ENCODE measurements around the gene CD14.

Gene CD14

GRCh38 chr5:140591747-140592372 is 41.1 kb downstream of the CD14 start:
- H3K36me3 ChIP-seq (ENCODE audit: control insufficient read depth in 1 of 2, insufficient read depth in 2 of 2, low read length in 2 of 2): no peaks in the 10 kb centered on the region
- no peak overlapping the region for H2BK5ac ChIP-seq (ENCODE audit: low read depth, low read length, poor library complexity)
- H2BK120ac ChIP-seq (ENCODE audit: insufficient read depth, low read length, poor library complexity): no peak overlapping the region
- no CpG with 5 or more reads among the region's 5 CpGs for WGBS (ENCODE audit: extremely low coverage, insufficient coverage, insufficient read length)
- H3K27me3 ChIP-seq (ENCODE audit: insufficient read depth, low read length): no peaks in the 10 kb centered on the region
- no peak overlapping the region for H3K4me2 ChIP-seq (ENCODE audit: low read length)
- H4K8ac ChIP-seq (ENCODE audit: low read depth, low read length): no peak overlapping the region
- H4K91ac ChIP-seq (ENCODE audit: low read depth, low read length): no peak overlapping the region
- H3K79me1 ChIP-seq (ENCODE audit: low read length): no peaks in the 10 kb centered on the region
- H3K4me3 ChIP-seq (ENCODE audit: low read depth, low read length): no peak overlapping the region
- no peak overlapping the region for H3K14ac ChIP-seq (ENCODE audit: low read length)
- H3K9me3 ChIP-seq (ENCODE audit: insufficient read depth, low read depth, low read length): no peaks in the 10 kb centered on the region
- H2AFZ ChIP-seq (ENCODE audit: insufficient read depth, low read length, poor library complexity): no peak overlapping the region
- no peak overlapping the region for H3K18ac ChIP-seq (ENCODE audit: low read length)
- H3K4me1 ChIP-seq (ENCODE audit: control insufficient read depth in 1 of 2, insufficient read depth in 2 of 2, low read length in 2 of 2): no peaks in the 10 kb centered on the region
- no peak for DNase-seq
- no peak overlapping the region for H3K4ac ChIP-seq (ENCODE audit: low read depth, low read length)
- H3K23ac ChIP-seq (ENCODE audit: low read length): no peak overlapping the region
- no peaks in the 10 kb centered on the region for H3K79me2 ChIP-seq (ENCODE audit: control insufficient read depth, insufficient read depth, low read length, poor library complexity)
- H2AK5ac ChIP-seq (ENCODE audit: low read length): no peak overlapping the region
- no peak overlapping the region for H4K12ac ChIP-seq (ENCODE audit: low read depth, low read length)
- no peak overlapping the region for H3K27ac ChIP-seq (ENCODE audit: low read depth, low read length)
- H3K9ac ChIP-seq (ENCODE audit: low read length): no peak overlapping the region
- H2BK12ac ChIP-seq (ENCODE audit: low read length): no peak overlapping the region

- Histone ChIP-seq H2AFZ (ENCODE audit: insufficient read depth, low read length, poor library complexity) (no peak overlapping the region), H3K23ac (ENCODE audit: low read length) (no peak overlapping the region), H3K14ac (ENCODE audit: low read length) (no peak overlapping the region), H3K4me1 (ENCODE audit: control insufficient read depth in 1 of 2, insufficient read depth in 2 of 2, low read length in 2 of 2) (no peaks in the 10 kb centered on the region), H2AK5ac (ENCODE audit: low read length) (no peak overlapping the region), H3K79me1 (ENCODE audit: low read length) (no peaks in the 10 kb centered on the region), H3K4me3 (ENCODE audit: low read depth, low read length) (no peak overlapping the region), H3K4ac (ENCODE audit: low read depth, low read length) (no peak overlapping the region), H3K27me3 (ENCODE audit: insufficient read depth, low read length) (no peaks in the 10 kb centered on the region), H3K9me3 (ENCODE audit: insufficient read depth, low read depth, low read length) (no peaks in the 10 kb centered on the region), H3K36me3 (ENCODE audit: control insufficient read depth in 1 of 2, insufficient read depth in 2 of 2, low read length in 2 of 2) (no peaks in the 10 kb centered on the region), H2BK120ac (ENCODE audit: insufficient read depth, low read length, poor library complexity) (no peak overlapping the region), H3K79me2 (ENCODE audit: control insufficient read depth, insufficient read depth, low read length, poor library complexity) (no peaks in the 10 kb centered on the region), H3K4me2 (ENCODE audit: low read length) (no peak overlapping the region), H2BK5ac (ENCODE audit: low read depth, low read length, poor library complexity) (no peak overlapping the region), H4K12ac (ENCODE audit: low read depth, low read length) (no peak overlapping the region), H4K8ac (ENCODE audit: low read depth, low read length) (no peak overlapping the region), H2BK12ac (ENCODE audit: low read length) (no peak overlapping the region), H3K27ac (ENCODE audit: low read depth, low read length) (no peak overlapping the region), H4K91ac (ENCODE audit: low read depth, low read length) (no peak overlapping the region), H3K18ac (ENCODE audit: low read length) (no peak overlapping the region), H3K9ac (ENCODE audit: low read length) (no peak overlapping the region)
- WGBS (ENCODE audit: extremely low coverage, insufficient coverage, insufficient read length): no CpG with 5 or more reads among the region's 7 CpGs
- DNase-seq: no peak
Measured at GRCh38 chr5:140590861-140591260, 42.1 kb downstream of the CD14 start.

- H3K4me3 ChIP-seq (ENCODE audit: low read depth, low read length): no peak overlapping the region
- H2BK120ac ChIP-seq (ENCODE audit: insufficient read depth, low read length, poor library complexity): no peak overlapping the region
- no peak overlapping the region for H3K23ac ChIP-seq (ENCODE audit: low read length)
- no peak for DNase-seq
- H3K9me3 ChIP-seq (ENCODE audit: insufficient read depth, low read depth, low read length): no peaks in the 10 kb centered on the region
- no peak overlapping the region for H3K18ac ChIP-seq (ENCODE audit: low read length)
- H4K8ac ChIP-seq (ENCODE audit: low read depth, low read length): no peak overlapping the region
- no peak overlapping the region for H3K9ac ChIP-seq (ENCODE audit: low read length)
- no peak overlapping the region for H2AK5ac ChIP-seq (ENCODE audit: low read length)
- H3K27ac ChIP-seq (ENCODE audit: low read depth, low read length): no peak overlapping the region
- WGBS (ENCODE audit: extremely low coverage, insufficient coverage, insufficient read length): no CpG with 5 or more reads among the region's 5 CpGs
- H3K14ac ChIP-seq (ENCODE audit: low read length): no peak overlapping the region
- no peak overlapping the region for H2BK12ac ChIP-seq (ENCODE audit: low read length)
- H4K91ac ChIP-seq (ENCODE audit: low read depth, low read length): no peak overlapping the region
- H4K12ac ChIP-seq (ENCODE audit: low read depth, low read length): no peak overlapping the region
- no peak overlapping the region for H3K4me2 ChIP-seq (ENCODE audit: low read length)
- no peaks in the 10 kb centered on the region for H3K27me3 ChIP-seq (ENCODE audit: insufficient read depth, low read length)
- no peak overlapping the region for H2BK5ac ChIP-seq (ENCODE audit: low read depth, low read length, poor library complexity)
- no peaks in the 10 kb centered on the region for H3K4me1 ChIP-seq (ENCODE audit: control insufficient read depth in 1 of 2, insufficient read depth in 2 of 2, low read length in 2 of 2)
- no peak overlapping the region for H3K4ac ChIP-seq (ENCODE audit: low read depth, low read length)
- no peaks in the 10 kb centered on the region for H3K79me2 ChIP-seq (ENCODE audit: control insufficient read depth, insufficient read depth, low read length, poor library complexity)
- H3K36me3 ChIP-seq (ENCODE audit: control insufficient read depth in 1 of 2, insufficient read depth in 2 of 2, low read length in 2 of 2): no peaks in the 10 kb centered on the region
- H2AFZ ChIP-seq (ENCODE audit: insufficient read depth, low read length, poor library complexity): no peak overlapping the region
- no peaks in the 10 kb centered on the region for H3K79me1 ChIP-seq (ENCODE audit: low read length)
Measured at GRCh38 chr5:140588311-140589070, 44.5 kb downstream of the CD14 start.

- Histone ChIP-seq H2AK5ac (ENCODE audit: low read length) (no peak overlapping the region), H2BK5ac (ENCODE audit: low read depth, low read length, poor library complexity) (no peak overlapping the region), H3K4me2 (ENCODE audit: low read length) (no peak overlapping the region), H2AFZ (ENCODE audit: insufficient read depth, low read length, poor library complexity) (no peak overlapping the region), H3K9ac (ENCODE audit: low read length) (no peak overlapping the region), H2BK12ac (ENCODE audit: low read length) (no peak overlapping the region), H3K79me1 (ENCODE audit: low read length) (no peaks in the 10 kb centered on the region), H3K79me2 (ENCODE audit: control insufficient read depth, insufficient read depth, low read length, poor library complexity) (no peaks in the 10 kb centered on the region), H3K9me3 (ENCODE audit: insufficient read depth, low read depth, low read length) (no peaks in the 10 kb centered on the region), H3K4ac (ENCODE audit: low read depth, low read length) (no peak overlapping the region), H3K4me3 (ENCODE audit: low read depth, low read length) (no peak overlapping the region), H2BK120ac (ENCODE audit: insufficient read depth, low read length, poor library complexity) (no peak overlapping the region), H3K14ac (ENCODE audit: low read length) (no peak overlapping the region), H3K27ac (ENCODE audit: low read depth, low read length) (no peak overlapping the region), H3K36me3 (ENCODE audit: control insufficient read depth in 1 of 2, insufficient read depth in 2 of 2, low read length in 2 of 2) (no peaks in the 10 kb centered on the region), H3K18ac (ENCODE audit: low read length) (no peak overlapping the region), H3K4me1 (ENCODE audit: control insufficient read depth in 1 of 2, insufficient read depth in 2 of 2, low read length in 2 of 2) (no peaks in the 10 kb centered on the region), H3K27me3 (ENCODE audit: insufficient read depth, low read length) (no peaks in the 10 kb centered on the region), H4K91ac (ENCODE audit: low read depth, low read length) (no peak overlapping the region), H4K12ac (ENCODE audit: low read depth, low read length) (no peak overlapping the region), H3K23ac (ENCODE audit: low read length) (no peak overlapping the region), H4K8ac (ENCODE audit: low read depth, low read length) (no peak overlapping the region)
- no peak for DNase-seq
- WGBS (ENCODE audit: extremely low coverage, insufficient coverage, insufficient read length): no CpG with 5 or more reads among the region's 1 CpG
Measured at GRCh38 chr5:140587495-140587894, 45.5 kb downstream of the CD14 start.

Data from trophoblast cell (in vitro differentiated cells and primary cell).